Tibial nerve (tissue), 4 donors: Measurements from ENCODE around the gene AKAP3. TPM values are rescaled to one million over a fixed set of nuclear protein-coding genes. Genes with fewer than 3 reads are reported as not detected.

Source experiments
- DNase-seq, 2 donors: peaks; one replicate each; pipeline ENCODE4 v3.0.0-alpha.2; 2019; ENCODE audit warnings: low spot score in 2 of 2
- H3K27ac ChIP-seq, 4 donors: fragments of 200-600 bp; sonication (generic) in 3 of 4; one replicate each; pipeline ENCODE4 v1.5.1; 2017 to 2019; ENCODE audit warnings: mild to moderate bottlenecking in 1 of 4
- H3K27me3 ChIP-seq, 2 donors: fragments of 200-600 bp; sonication (generic) in 1 of 2; one replicate each; pipeline versions ENCODE4 v1.5.1 to v1.6.0; 2017 to 2019
- H3K36me3 ChIP-seq, 3 donors: fragments of 200-600 bp; sonication (generic); one replicate each; pipeline ENCODE4 v1.5.1; 2018 to 2019
- H3K4me1 ChIP-seq, 4 donors: fragments of 200-600 bp; sonication (generic) in 3 of 4; one replicate each; pipeline ENCODE4 v1.5.1; 2017 to 2019
- H3K4me3 ChIP-seq, 4 donors: fragments of 200-600 bp; sonication (generic) in 3 of 4; one replicate each; pipeline ENCODE4 v1.5.1; 2017 to 2019; ENCODE audit warnings: mild to moderate bottlenecking in 1 of 4, moderate library complexity in 1 of 4
- H3K9me3 ChIP-seq, 4 donors: fragments of 200-600 bp; sonication (generic) in 3 of 4; one replicate each; pipeline ENCODE4 v1.5.1; 2017 to 2019
- CTCF ChIP-seq, 5 experiments: fragments of 200-600 bp in 3 of 5; fragments of 450-650 bp in 2 of 5; sonication (generic) in 3 of 5; IDR thresholded peaks; one replicate each; pipeline ENCODE4 v1.5.1; 2016 to 2019; ENCODE audit warnings: antibody characterized with exemption in 5 of 5, mild to moderate bottlenecking in 3 of 5, moderate library complexity in 2 of 5
- EP300 ChIP-seq, 2 donors: sonication (generic); formaldehyde crosslinking; IDR thresholded peaks; one replicate each; pipeline ENCODE4 v1.6.1; 2017; ENCODE audit warnings: antibody characterized with exemption in 2 of 2, mild to moderate bottlenecking in 1 of 2
- POLR2A ChIP-seq, 2 donors: fragments of 450-650 bp; IDR thresholded peaks; one replicate each; pipeline ENCODE4 v1.6.1; 2017; ENCODE audit warnings: antibody characterized with exemption in 2 of 2, mild to moderate bottlenecking in 2 of 2, moderate library complexity in 2 of 2
- WGBS, 2 donors: methylation state at CpG; one replicate each; pipeline ENCODE4 v1.1.5; 2018; 5-methylcytosine and 5-hydroxymethylcytosine counted together
- total RNA-seq, 4 donors: library from RNA; depleted of rRNA; stranded (reverse); fragments of >200 nt; gene quantifications; one replicate each; pipeline ENCODE4 v1.1.0, GENCODE V29; 2016

AKAP3 gene
- total RNA-seq, 4 donors from 2014 or later: 0.20 to 3.7 (median 0.46) TPM

GRCh38 chr12:4648104-4648500, 749 bp downstream of the AKAP3 start:
- no peak for DNase-seq
- TF ChIP-seq EP300 (IDR thresholded peaks at IDR 0.05) (no peak), POLR2A (IDR thresholded peaks at IDR 0.05) (no peak), CTCF (IDR thresholded peaks at IDR 0.05) (no peak)
- H3K4me1 ChIP-seq: peaks cover 0 to 43% (median 16%) of the 10 kb centered on the region in 4 donors
- peak overlapping the region; percentile 56 to 91 (median 73) for H3K4me3 ChIP-seq
- 39 to 46% methylated on average over 4 of the region's 4 CpGs for WGBS, 2 donors
- H3K27me3 ChIP-seq: no peaks in the 10 kb centered on the region
- peak overlapping the region in 2 of 4 donors; percentile 87 to 88 for H3K27ac ChIP-seq
- no peaks in the 10 kb centered on the region for H3K9me3 ChIP-seq
- H3K36me3 ChIP-seq: no peaks in the 10 kb centered on the region

- H3K27ac ChIP-seq: no peak overlapping the region
- peaks cover 0 to 15% (median 9%) of the 10 kb centered on the region in 4 donors for H3K4me1 ChIP-seq
- no peak overlapping the region for H3K4me3 ChIP-seq
- TF ChIP-seq POLR2A (IDR thresholded peaks at IDR 0.05): no peak
- no peak for TF ChIP-seq CTCF (IDR thresholded peaks at IDR 0.05)
- TF ChIP-seq EP300 (IDR thresholded peaks at IDR 0.05): no peak
- no peak for DNase-seq
- WGBS, 2 donors: 93 to 96% methylated on average over 1 of the region's 1 CpG
- H3K36me3 ChIP-seq: no peaks in the 10 kb centered on the region
- no peaks in the 10 kb centered on the region for H3K27me3 ChIP-seq
- no peaks in the 10 kb centered on the region for H3K9me3 ChIP-seq
These were observed 3.8 kb downstream of the AKAP3 start for GRCh38 chr12:4645023-4645422.

GRCh38 chr12:4643747-4644146, 5.1 kb downstream of the AKAP3 start:
- Histone ChIP-seq H3K4me3 (no peak overlapping the region), H3K4me1 (peaks cover 0 to 8% (median 4%) of the 10 kb centered on the region in 4 donors), H3K27ac (no peak overlapping the region), H3K27me3 (no peaks in the 10 kb centered on the region), H3K36me3 (no peaks in the 10 kb centered on the region), H3K9me3 (no peaks in the 10 kb centered on the region)
- 84% methylated on average over 6 of the region's 6 CpGs for WGBS, 2 donors
- TF ChIP-seq EP300 (IDR thresholded peaks at IDR 0.05) (no peak), CTCF (IDR thresholded peaks at IDR 0.05) (no peak), POLR2A (IDR thresholded peaks at IDR 0.05) (no peak)
- no peak for DNase-seq

DNA sequence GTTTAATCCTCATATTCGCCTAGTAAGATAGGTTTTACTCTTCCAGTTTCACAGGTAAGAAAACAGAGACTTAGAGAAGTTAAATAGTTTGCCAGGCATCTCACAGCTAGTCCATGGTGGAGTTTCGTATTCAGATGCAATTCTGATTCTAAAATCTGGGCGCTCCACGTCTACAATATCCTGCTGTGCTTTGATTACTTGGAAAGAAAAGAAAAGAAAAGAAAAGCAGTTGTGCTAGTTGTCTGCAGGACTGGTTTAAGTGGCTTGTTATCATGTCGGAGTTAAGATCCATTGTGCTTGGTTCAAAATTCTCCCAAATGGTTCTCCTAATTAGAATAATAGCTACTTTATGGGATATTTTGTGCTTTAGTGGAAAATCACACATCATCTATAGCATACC, 18.6 kb downstream of the AKAP3 start:
- Histone ChIP-seq H3K27ac (no peak overlapping the region), H3K9me3 (no peaks in the 10 kb centered on the region), H3K27me3 (no peaks in the 10 kb centered on the region), H3K4me3 (no peak overlapping the region), H3K36me3 (no peaks in the 10 kb centered on the region), H3K4me1 (no peaks in the 10 kb centered on the region)
- 42 to 53% methylated on average over 5 of the region's 5 CpGs for WGBS, 2 donors
- DNase-seq: no peak
- no peak for TF ChIP-seq POLR2A (IDR thresholded peaks at IDR 0.05)
- no peak for TF ChIP-seq CTCF (IDR thresholded peaks at IDR 0.05)
- TF ChIP-seq EP300 (IDR thresholded peaks at IDR 0.05): no peak

DNA sequence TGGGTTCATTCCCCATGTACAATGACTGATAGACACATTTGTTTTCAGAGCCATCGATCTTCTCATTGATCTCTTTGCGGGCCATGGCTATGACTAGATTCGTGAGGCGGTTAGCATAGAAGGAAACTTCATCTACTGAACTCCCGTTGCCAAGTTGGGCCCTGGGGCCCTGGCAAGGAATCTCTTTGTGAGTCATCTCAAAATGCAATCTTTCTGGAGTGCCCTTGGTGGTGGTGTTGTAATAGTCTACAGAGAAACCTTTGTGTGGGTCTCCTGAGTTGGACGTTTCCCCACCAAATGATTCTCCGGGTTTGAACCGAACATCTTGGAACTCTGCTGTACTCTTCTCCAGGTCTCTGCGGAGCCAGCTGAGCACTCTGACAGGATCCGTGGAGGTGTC, 20.4 kb downstream of the AKAP3 start:
- 91% methylated on average over 10 of the region's 10 CpGs for WGBS, 2 donors

More for the DNA sequence above, 20.4 kb downstream of the AKAP3 start:
- Histone ChIP-seq H3K27me3 (no peaks in the 10 kb centered on the region), H3K4me1 (no peaks in the 10 kb centered on the region), H3K27ac (no peak overlapping the region), H3K9me3 (no peaks in the 10 kb centered on the region), H3K36me3 (no peaks in the 10 kb centered on the region), H3K4me3 (no peak overlapping the region)
- DNase-seq: no peak
- TF ChIP-seq EP300 (IDR thresholded peaks at IDR 0.05) (no peak), POLR2A (IDR thresholded peaks at IDR 0.05) (no peak), CTCF (IDR thresholded peaks at IDR 0.05) (no peak)
